Measurements from ENCODE around the gene U2AF1. TPM values are rescaled to one million over a fixed set of nuclear protein-coding genes. Genes with fewer than 3 reads are reported as not detected.
"Not testable (repeated sequence)": the region's sequence is repeated elsewhere in the genome, so short reads cannot be mapped to it uniquely, and the experiment has no call there.

U2AF1 gene, protein sequence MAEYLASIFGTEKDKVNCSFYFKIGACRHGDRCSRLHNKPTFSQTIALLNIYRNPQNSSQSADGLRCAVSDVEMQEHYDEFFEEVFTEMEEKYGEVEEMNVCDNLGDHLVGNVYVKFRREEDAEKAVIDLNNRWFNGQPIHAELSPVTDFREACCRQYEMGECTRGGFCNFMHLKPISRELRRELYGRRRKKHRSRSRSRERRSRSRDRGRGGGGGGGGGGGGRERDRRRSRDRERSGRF
- total RNA-seq, result 10 to 100 TPM; 50.0 to 80.7 TPM

DNA sequence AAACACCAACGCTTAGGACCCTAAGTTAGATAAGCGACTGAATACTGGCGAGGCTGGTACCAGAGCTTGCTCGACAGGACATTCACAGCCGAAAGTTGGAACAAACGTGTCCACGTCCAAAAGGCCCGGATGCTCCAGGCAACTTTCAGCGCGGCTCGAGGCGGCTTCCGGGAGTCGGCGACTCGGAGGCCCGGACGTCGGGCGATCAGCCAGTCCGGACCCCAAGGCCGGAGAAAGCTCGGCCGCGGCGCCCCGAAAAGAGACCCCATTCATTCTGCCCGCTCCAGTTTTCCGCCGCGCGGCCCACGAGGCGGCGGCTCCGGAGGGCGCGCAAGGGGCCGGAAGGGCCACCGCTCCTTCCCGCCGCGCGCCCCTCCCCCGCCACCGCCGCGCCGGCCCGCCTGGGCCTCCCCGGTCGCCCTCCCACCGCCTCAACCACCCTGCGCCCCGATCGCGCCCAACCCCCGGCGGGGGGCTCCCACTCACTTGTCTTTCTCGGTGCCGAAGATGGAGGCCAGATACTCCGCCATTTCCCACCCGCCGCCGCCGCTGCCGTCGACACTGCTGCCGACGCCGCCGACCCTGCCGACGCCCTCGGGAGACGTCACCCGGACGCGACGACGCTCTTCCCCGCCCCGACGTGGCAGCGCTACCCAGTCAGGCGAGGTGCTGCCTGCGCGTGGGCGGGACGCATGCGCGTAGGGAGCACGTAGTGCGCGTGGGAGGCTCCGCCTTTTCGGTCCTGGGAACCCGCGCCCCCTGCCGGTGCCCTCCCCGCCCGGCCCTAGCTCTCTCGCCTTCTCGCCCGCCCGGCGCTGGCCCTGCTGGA lies at the start of gene U2AF1:
Gene U2AF1 (minus strand): TSS at position 606 of the 829 bp plus-strand sequence. CDS start 76 bp downstream, at position 530.
- CTCF ChIA-PET; H3K27me3 Mint-ChIP-seq (ENCODE audit: low read depth); intact Hi-C loops (cut with micrococcal nuclease); H3K27ac Mint-ChIP-seq; H3K9me3 Mint-ChIP-seq; H3K4me1 Mint-ChIP-seq (ENCODE audit: low read depth); H3K36me3 Mint-ChIP-seq (ENCODE audit: low read depth): not testable (repeated sequence)
- peak; percentile 83 for DNase-seq
- H3K4me3 Mint-ChIP-seq, result peak within 1 kb of the TSS; percentile 56

DNA sequence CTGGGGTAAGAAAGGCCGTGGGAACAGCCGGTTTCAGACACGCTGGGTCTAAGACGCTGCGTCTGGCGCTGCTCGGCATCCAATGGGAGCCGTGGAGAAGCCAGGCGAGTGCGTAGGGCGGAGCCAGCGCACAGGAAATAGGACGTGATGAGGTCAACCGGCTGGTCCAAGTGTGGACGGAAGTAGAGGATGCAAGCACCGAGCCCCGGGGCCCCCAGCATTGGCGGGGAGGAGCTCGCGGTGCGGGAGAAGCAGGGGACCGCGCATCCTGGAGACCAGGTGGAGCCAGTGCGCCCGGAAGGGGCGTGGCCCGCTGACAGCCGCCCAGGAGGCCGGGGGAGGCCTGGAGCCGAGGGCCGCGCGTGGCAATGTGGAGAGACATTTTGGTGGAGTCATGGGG lies 46.2 kb upstream of the U2AF1 start:
- H3K9me3 Mint-ChIP-seq; intact Hi-C loops (cut with micrococcal nuclease); DNase-seq; H3K4me3 Mint-ChIP-seq; H3K4me1 Mint-ChIP-seq (ENCODE audit: low read depth); H3K27me3 Mint-ChIP-seq (ENCODE audit: low read depth); H3K36me3 Mint-ChIP-seq (ENCODE audit: low read depth); CTCF ChIA-PET; H3K27ac Mint-ChIP-seq: not testable (repeated sequence)

DNA sequence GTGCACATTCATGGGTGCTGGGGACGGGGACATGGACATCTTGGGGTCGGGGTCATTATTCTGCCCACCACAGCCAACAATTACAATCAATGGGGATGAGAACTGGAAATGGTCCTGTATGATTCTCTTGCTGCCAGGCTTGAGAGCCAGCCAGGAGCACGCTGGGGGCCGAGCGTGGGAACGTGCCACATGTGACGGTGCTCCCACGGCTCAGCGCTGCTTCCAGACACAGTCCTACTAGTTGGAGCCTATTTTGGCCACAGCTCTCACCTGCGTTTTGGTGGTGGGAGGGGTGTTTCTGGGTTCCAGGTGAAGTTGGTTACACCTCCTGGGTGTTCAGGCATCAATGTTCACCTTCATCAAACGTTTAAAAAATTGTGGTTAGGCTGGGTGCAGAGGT lies 42.0 kb upstream of the U2AF1 start:
- CTCF ChIA-PET, H3K4me3 Mint-ChIP-seq, DNase-seq: not testable (repeated sequence)

DNA sequence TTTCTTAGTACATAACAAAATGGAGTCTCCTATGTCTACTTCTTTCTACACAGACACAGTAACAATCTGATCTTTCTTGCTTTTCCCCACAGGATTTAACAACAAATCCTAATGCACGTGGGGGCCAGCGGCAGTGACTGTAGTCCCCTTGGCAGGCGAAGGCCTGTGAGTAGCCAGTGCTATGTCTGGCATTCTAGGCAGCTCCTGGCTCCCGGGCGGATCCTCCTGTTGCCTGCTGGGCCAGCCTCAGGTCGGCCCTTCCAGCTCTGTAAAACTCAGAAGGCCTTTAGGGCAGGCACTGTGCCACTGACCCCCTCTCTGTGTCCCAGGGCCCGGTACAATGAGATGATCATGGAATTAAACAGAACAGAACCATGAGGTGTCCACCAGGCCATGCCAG lies 40.6 kb upstream of the U2AF1 start:
- H3K4me3 Mint-ChIP-seq; intact Hi-C loops (cut with micrococcal nuclease); H3K27me3 Mint-ChIP-seq (ENCODE audit: low read depth); H3K4me1 Mint-ChIP-seq (ENCODE audit: low read depth); H3K9me3 Mint-ChIP-seq; DNase-seq; H3K27ac Mint-ChIP-seq; CTCF ChIA-PET; H3K36me3 Mint-ChIP-seq (ENCODE audit: low read depth): not testable (repeated sequence)

More for the DNA sequence above, 42.0 kb upstream of the U2AF1 start:
- H3K36me3 Mint-ChIP-seq (ENCODE audit: low read depth); H3K4me1 Mint-ChIP-seq (ENCODE audit: low read depth); H3K9me3 Mint-ChIP-seq; H3K27me3 Mint-ChIP-seq (ENCODE audit: low read depth); H3K27ac Mint-ChIP-seq; intact Hi-C loops (cut with micrococcal nuclease): not testable (repeated sequence)

DNA sequence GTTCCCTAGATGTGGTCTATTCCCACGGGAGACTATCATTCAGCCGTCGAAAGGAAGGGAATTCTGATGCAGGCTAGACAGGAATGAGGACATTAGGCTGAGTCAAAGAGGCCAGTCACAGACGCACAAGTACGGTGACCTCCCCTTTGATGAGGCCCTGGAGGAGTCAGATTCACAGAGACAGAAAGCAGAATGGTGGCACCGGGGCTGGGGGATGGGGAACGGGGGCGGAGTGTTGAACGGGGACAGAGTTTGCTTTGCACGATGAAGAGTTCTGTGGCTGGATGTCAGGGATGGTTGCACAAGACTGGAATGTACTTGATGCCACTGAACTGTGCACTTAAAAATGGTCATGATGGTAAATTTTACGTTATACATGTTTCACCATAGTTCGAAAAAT lies 39.3 kb upstream of the U2AF1 start:
- H3K9me3 Mint-ChIP-seq; H3K4me3 Mint-ChIP-seq; H3K27ac Mint-ChIP-seq; DNase-seq; CTCF ChIA-PET; H3K4me1 Mint-ChIP-seq (ENCODE audit: low read depth); intact Hi-C loops (cut with micrococcal nuclease); H3K27me3 Mint-ChIP-seq (ENCODE audit: low read depth); H3K36me3 Mint-ChIP-seq (ENCODE audit: low read depth): not testable (repeated sequence)

DNA sequence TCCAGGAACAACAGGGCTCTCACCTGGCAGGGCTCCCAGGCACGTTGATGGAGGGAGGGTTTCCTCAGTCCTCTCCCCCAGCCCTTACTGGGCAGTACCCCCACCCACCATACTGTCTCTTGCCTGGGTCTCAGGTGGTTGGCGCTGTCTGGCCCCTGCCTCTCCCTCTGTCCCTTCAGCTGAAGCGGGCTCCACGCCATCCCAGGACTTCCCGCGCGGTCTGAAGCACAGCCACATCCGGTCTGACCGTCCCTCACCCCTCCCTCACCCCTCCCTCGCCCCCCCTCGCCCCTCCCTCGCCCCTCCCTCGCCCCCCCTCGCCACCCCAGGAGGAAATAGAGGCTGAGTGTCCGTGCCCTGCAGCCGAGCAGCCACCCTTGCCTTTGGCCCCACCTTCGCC lies 34.0 kb upstream of the U2AF1 start:
- H3K4me3 Mint-ChIP-seq; CTCF ChIA-PET; H3K27ac Mint-ChIP-seq; intact Hi-C loops (cut with micrococcal nuclease); H3K27me3 Mint-ChIP-seq (ENCODE audit: low read depth); H3K36me3 Mint-ChIP-seq (ENCODE audit: low read depth); H3K9me3 Mint-ChIP-seq; H3K4me1 Mint-ChIP-seq (ENCODE audit: low read depth); DNase-seq: not testable (repeated sequence)

DNA sequence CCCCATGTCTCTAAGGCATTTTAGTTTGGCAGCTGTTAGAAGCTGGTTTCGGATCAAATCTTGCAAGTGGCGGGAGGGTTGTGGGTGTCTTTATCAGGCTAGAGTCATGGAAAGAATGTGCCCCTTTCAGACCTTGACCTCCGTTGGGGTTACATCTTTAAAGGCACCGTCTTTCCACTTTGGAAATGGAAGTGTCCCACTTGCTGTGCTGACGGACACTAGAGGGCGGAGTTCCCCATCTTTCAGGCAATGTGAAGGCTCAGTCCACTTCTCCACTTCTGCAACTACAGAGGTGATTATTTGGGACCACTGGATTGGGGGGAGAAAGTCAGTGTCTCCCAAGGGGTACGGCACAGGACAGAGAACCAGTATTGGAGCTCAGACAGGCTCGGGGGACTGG lies 31.6 kb upstream of the U2AF1 start:
- H3K4me1 Mint-ChIP-seq (ENCODE audit: low read depth); H3K9me3 Mint-ChIP-seq; H3K4me3 Mint-ChIP-seq; intact Hi-C loops (cut with micrococcal nuclease); CTCF ChIA-PET; H3K27me3 Mint-ChIP-seq (ENCODE audit: low read depth); DNase-seq; H3K27ac Mint-ChIP-seq; H3K36me3 Mint-ChIP-seq (ENCODE audit: low read depth): not testable (repeated sequence)

DNA sequence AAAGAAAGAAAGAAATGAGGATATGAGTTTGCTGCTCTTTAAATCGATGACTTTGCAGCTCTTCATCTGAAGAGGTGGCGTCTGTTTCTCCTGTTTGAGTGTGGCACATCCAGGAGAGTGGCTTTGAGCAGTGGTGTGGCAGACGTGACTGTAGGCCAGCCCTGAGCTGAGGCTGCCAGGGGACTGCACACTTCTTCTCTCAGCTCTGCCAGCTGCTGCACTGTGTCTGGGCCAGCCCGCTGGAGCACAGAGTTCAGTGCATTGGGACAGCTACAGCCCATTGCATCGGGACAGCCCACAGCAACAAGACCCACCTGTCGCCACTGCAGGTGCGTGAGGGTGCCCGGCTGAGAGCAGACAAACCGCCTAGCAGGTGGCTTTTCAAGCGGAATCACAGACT lies 27.1 kb upstream of the U2AF1 start:
- intact Hi-C loops (cut with micrococcal nuclease); H3K27ac Mint-ChIP-seq; H3K4me3 Mint-ChIP-seq; H3K27me3 Mint-ChIP-seq (ENCODE audit: low read depth); DNase-seq; H3K4me1 Mint-ChIP-seq (ENCODE audit: low read depth); H3K9me3 Mint-ChIP-seq; CTCF ChIA-PET; H3K36me3 Mint-ChIP-seq (ENCODE audit: low read depth): not testable (repeated sequence)

DNA sequence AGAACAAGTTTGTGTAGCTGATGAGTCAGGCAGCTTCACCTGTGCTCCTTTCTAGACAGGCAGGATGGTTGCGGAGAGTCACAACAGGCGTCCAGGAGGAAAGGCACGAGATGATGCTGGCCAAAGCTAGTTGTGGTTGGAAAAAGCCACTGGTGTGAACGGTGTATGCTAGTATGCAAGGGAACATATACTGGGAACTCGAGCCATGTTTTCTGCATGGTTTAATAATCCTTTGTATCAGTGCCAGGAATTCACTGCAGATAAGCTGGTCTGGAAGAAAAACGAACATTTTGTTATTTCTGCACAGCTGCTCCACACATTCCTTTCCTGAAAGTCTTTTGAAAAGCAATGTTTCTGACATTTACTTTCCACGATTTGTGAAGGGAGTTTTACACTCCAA lies 22.7 kb upstream of the U2AF1 start:
- H3K27me3 Mint-ChIP-seq (ENCODE audit: low read depth); H3K9me3 Mint-ChIP-seq; H3K27ac Mint-ChIP-seq; DNase-seq; H3K4me1 Mint-ChIP-seq (ENCODE audit: low read depth); H3K36me3 Mint-ChIP-seq (ENCODE audit: low read depth); CTCF ChIA-PET; H3K4me3 Mint-ChIP-seq; intact Hi-C loops (cut with micrococcal nuclease): not testable (repeated sequence)

DNA sequence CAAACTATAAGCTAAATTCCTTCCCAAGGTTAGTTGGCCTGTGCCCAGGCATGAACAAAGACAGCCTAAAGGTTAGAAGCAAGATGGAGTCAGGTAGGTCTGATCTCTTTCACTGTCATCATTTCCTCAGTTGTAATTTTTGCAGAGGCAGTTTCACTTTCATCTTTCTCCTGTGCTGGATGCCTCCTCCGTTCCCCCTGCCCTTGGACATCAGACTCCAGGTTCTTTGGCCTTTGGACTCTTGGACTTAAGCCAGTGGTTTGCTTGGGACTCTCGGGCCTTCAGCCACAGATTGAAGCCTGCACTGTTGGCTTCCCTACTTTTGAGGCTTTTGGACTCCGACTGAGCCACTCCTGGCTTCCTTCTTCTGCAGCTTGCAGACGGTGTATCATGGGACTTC lies 8.6 kb upstream of the U2AF1 start:
- intact Hi-C loops (cut with micrococcal nuclease), result not testable (repeated sequence)

DNA sequence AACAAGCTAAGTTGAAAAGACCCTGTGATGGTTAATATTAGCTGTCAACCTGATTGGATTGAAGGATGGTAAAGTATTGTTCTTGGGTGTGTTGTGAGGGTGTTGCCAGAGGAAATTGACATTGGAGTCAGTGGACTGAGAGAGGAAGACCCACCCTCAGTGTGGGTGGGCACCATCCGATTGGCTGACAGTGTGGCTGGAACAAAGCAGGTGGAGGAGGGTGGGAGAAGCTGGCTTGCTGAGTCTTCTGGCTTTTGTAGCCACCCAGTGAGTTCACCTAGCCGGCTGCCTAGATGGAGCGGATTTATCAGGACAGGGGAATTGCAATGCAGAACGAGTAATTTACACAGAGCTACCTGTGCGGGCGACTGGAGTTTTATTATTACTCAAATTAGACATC lies 7.1 kb upstream of the U2AF1 start:
- intact Hi-C loops (cut with micrococcal nuclease); H3K27ac Mint-ChIP-seq; H3K27me3 Mint-ChIP-seq (ENCODE audit: low read depth); H3K4me1 Mint-ChIP-seq (ENCODE audit: low read depth); H3K4me3 Mint-ChIP-seq; CTCF ChIA-PET; H3K9me3 Mint-ChIP-seq; DNase-seq; H3K36me3 Mint-ChIP-seq (ENCODE audit: low read depth): not testable (repeated sequence)

More for the DNA sequence above, 8.6 kb upstream of the U2AF1 start:
- H3K4me1 Mint-ChIP-seq (ENCODE audit: low read depth); H3K4me3 Mint-ChIP-seq; H3K27me3 Mint-ChIP-seq (ENCODE audit: low read depth); H3K36me3 Mint-ChIP-seq (ENCODE audit: low read depth); H3K27ac Mint-ChIP-seq; DNase-seq; H3K9me3 Mint-ChIP-seq; CTCF ChIA-PET: not testable (repeated sequence)

DNA sequence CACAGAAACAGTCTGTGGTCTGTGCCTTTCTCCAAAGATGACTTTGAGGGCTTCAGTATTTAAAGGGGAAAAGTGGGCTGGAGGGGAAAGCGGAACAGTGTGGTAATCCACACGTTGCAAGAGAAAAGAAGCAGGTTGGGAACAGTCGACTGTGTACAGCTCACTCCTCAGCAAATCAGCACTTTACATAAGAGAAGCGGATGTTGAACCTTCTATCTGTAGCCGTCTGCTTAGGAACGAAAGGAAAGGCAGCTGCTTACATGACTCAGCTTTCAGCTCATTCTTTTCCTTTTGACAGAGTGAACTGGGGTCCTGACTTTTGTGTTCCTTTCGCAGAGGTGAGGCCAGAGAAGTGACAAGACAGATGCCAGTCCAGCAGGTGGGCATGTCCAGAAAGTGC lies 1.6 kb upstream of the U2AF1 start:
- intact Hi-C loops (cut with micrococcal nuclease); H3K27ac Mint-ChIP-seq: not testable (repeated sequence)

DNA sequence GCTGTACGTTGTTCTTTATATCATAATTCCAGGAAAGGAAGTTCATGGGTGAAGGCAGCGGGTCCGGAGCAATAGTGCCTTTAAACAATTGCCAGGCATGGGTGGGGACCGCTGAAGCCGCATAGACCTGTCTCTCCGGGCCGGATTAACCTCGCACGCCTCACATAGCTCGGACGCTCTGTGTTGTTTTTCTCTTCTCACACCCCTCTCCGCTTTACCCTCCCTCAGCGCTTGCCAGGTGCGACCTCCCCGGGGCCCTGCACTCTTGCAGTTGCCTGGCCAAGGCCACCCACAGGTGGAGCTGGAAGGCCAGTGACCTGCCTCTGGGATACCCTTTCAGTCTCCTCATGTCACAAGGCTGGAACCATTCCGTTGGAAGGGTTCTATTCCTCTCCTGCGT lies 807 bp upstream of the U2AF1 start:
- H3K4me3 Mint-ChIP-seq; H3K9me3 Mint-ChIP-seq; DNase-seq; H3K4me1 Mint-ChIP-seq (ENCODE audit: low read depth); H3K27me3 Mint-ChIP-seq (ENCODE audit: low read depth); intact Hi-C loops (cut with micrococcal nuclease); CTCF ChIA-PET; H3K36me3 Mint-ChIP-seq (ENCODE audit: low read depth); H3K27ac Mint-ChIP-seq: not testable (repeated sequence)

More for the DNA sequence above, 1.6 kb upstream of the U2AF1 start:
- DNase-seq; CTCF ChIA-PET; H3K27me3 Mint-ChIP-seq (ENCODE audit: low read depth); H3K4me1 Mint-ChIP-seq (ENCODE audit: low read depth); H3K4me3 Mint-ChIP-seq; H3K9me3 Mint-ChIP-seq; H3K36me3 Mint-ChIP-seq (ENCODE audit: low read depth): not testable (repeated sequence)

Data from activated naive CD4-positive, alpha-beta T cell treated with anti-CD3 and anti-CD28 coated beads for 36 hours (primary cell).